ENCODE data around the gene RHOV. TPM values are rescaled to one million over a fixed set of nuclear protein-coding genes. Genes with fewer than 3 reads are reported as not detected.

Gene RHOV
- total RNA-seq, 2 donors from 2014 or later = not detected

DNA sequence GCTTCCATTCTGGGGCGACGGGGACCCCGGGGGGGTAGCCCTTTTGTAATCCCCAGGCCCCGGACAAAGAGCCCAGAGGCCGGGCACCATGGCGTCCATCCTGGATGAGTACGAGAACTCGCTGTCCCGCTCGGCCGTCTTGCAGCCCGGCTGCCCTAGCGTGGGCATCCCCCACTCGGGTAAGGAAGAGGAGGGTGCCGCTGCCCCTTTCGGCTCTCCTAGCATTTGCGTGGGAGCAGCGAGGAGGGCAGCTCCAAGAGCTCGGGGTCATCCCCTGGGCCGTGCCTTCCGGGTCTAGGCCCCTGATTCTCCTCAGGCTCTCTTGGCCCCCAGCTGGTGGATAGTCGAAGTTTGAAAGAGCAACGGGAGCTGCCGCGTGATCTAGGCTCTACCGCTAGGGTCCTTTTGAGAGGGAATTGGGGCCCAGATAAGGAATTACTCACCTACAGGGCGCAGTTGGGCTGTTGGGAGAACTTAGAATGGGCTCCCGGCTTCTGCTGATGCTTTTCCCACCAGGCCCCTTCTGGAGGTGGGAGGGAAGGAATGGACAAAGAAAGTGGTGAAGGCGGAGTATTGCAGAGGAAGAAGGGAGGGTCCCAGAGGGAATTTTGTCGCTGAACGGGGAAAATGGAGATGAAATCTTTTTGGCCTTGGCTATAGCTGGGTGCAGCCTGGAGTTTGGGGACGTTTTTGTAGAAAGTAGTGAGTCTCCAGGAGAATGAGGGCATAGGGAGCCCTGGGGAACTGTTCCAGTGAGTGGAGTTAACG lies 20.8 kb upstream of the RHOV start:
- H3K4me3 ChIP-seq = peak overlapping the region; percentile 84
- DNase-seq (ENCODE audit: low spot score) = no peak
- peaks cover 9 to 18% of the 10 kb centered on the region in 2 donors for H3K4me1 ChIP-seq (ENCODE audit: control insufficient read depth in 1 of 2, low read depth in 2 of 2)
- peaks cover 12% of the 10 kb centered on the region for H3K36me3 ChIP-seq
- no peaks in the 10 kb centered on the region for H3K27me3 ChIP-seq (replicated peaks; ENCODE audit: insufficient read depth)
- peak; percentile 43 for ATAC-seq (ENCODE audit: insufficient number of reproducible peaks, low FRiP score, low read depth)
- H3K9me3 ChIP-seq = no peaks in the 10 kb centered on the region
- H3K27ac ChIP-seq = peak overlapping the region; percentile 76 to 86
- TF ChIP-seq, protein P1, sequence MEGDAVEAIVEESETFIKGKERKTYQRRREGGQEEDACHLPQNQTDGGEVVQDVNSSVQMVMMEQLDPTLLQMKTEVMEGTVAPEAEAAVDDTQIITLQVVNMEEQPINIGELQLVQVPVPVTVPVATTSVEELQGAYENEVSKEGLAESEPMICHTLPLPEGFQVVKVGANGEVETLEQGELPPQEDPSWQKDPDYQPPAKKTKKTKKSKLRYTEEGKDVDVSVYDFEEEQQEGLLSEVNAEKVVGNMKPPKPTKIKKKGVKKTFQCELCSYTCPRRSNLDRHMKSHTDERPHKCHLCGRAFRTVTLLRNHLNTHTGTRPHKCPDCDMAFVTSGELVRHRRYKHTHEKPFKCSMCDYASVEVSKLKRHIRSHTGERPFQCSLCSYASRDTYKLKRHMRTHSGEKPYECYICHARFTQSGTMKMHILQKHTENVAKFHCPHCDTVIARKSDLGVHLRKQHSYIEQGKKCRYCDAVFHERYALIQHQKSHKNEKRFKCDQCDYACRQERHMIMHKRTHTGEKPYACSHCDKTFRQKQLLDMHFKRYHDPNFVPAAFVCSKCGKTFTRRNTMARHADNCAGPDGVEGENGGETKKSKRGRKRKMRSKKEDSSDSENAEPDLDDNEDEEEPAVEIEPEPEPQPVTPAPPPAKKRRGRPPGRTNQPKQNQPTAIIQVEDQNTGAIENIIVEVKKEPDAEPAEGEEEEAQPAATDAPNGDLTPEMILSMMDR (IDR thresholded peaks at IDR 0.05) = peak; percentile 53

DNA sequence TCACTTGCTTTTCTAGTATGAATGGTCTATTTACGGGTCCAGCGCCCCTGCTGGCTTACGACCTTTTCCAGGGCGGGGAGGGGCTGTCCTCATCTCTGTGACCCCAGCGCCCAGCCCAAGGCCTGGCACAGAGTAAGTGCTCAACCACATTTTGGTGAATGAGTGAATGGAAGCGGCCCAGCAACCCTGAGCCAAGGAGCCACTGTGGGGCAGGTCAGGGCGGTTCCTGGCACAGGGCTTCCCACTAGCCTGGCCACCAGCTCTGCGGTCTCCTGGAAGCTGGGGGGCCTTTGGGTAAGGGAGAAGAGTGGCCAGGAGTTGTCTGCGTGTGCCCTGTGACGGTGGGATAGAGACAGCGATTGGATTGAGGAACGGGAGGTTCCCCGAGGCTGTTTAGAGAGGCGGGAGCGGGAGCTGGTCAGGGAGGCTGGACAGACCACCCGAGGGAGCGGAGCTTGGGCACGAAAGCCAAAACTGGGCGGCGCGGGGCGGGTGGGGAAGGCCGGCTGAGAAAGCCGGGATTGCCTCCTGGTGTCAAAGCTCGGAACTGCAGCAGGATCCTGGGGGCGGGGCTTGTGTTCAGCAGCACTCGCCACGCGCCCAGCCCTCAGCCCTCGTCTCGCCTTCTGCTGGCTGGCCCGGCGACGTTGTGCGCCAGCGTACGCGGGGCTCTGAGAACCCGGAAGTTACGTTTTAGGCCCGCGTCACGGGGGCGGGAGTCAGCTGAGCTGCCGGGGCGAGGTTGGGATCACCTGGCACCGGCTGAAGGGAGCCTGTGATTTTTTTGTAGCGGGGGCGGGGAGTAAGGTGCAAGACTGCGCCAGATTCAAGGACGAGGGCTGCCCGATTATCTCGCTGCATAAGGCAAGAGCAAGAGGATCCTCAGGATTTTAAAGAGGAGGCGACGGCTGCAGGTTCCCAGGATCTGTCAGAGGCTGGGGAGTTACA lies 20.0 kb upstream of the RHOV start, which contains the start of gene VPS18:
VPS18 (plus strand) TSS at position 718 of the 948 bp plus-strand sequence. CDS start 319 bp downstream, outside the sequence.
- Histone ChIP-seq H3K4me3 (peak within 1 kb of the TSS; percentile 84), H3K9me3 (no peaks in the 10 kb centered on the region), H3K4me1 (ENCODE audit: control insufficient read depth in 1 of 2, low read depth in 2 of 2) (peaks cover 9 to 18% of the 10 kb centered on the region in 2 donors), H3K27me3 (replicated peaks; ENCODE audit: insufficient read depth) (no peaks in the 10 kb centered on the region), H3K27ac (peak within 1 kb of the TSS; percentile 86 to 89), H3K36me3 (peaks cover 8% of the 10 kb centered on the region)
- DNase-seq (ENCODE audit: low spot score) = peak; percentile 93
- peak; percentile 95 for ATAC-seq (ENCODE audit: insufficient number of reproducible peaks, low FRiP score, low read depth)
- TF ChIP-seq, protein P1 (IDR thresholded peaks at IDR 0.05) = peak; percentile 99

DNA sequence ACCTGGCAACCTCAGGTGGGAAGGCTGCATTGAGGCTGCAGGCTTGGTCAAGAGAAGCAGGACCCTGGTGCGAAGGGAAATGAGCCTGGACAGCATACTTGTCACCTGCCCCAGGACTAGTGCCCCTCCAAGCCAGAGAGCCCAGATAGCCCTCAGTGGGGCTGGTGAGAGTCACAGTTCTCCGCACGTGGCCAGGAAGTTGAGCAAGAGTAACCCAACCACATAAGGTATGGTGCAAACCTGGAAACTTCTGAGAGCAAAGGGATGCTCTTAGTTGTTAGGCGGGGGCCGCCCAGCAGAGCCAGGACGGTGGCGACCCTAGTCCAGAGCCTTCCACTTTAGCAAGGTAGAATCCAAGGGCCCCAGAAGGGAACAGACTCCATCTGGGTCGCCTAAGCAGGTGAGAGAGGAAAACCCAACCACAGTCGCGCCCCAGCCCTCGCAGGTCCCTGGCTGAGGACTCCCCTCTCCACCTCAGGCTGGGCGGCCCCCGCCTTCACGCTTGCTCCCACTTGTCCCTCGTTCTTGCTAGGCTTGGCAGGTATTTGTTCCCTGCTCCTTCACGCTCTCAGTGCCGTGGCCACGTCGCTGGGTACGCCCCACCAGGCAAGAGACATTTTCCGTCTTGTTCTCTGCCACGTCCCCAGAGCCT lies 19.1 kb upstream of the RHOV start:
- Histone ChIP-seq H3K4me1 (ENCODE audit: control insufficient read depth in 1 of 2, low read depth in 2 of 2) (peaks cover 9 to 18% of the 10 kb centered on the region in 2 donors), H3K9me3 (no peaks in the 10 kb centered on the region), H3K27ac (peak overlapping the region; percentile 86 to 89), H3K36me3 (peaks cover 7% of the 10 kb centered on the region), H3K4me3 (peak overlapping the region; percentile 84), H3K27me3 (replicated peaks; ENCODE audit: insufficient read depth) (no peaks in the 10 kb centered on the region)
- ATAC-seq (ENCODE audit: insufficient number of reproducible peaks, low FRiP score, low read depth) = no peak
- TF ChIP-seq, protein P1 (IDR thresholded peaks at IDR 0.05) = no peak
- DNase-seq (ENCODE audit: low spot score) = no peak

DNA sequence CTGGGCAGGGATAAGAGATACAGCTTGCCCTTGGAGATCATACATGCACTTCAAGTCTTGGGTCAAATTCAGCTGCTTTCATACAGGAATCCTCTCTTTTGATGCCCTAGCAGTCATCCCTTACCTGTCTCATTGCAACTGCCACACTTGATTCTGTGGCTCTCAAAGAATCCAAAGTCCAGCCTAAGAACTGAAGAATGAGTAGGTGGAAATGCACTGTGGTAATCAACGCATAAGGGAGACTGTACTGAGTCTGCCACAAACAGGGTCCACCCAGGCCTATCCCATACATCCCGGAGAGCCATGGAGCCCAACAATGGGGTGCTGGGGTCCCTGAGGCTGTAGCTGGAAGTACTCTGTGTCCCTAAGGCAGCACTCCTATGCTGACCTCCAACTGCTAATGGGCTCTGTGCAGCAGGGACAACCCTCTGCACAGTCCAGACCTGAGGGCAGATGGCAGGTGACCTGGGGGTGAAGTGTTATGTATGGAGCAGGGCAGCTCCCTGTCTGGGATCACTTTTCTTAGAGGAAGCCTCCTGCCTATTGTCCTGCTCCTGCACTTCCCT lies 18.5 kb upstream of the RHOV start:
- DNase-seq (ENCODE audit: low spot score) (no peak), ATAC-seq (ENCODE audit: insufficient number of reproducible peaks, low FRiP score, low read depth) (no peak)
- peaks cover 9 to 18% of the 10 kb centered on the region in 2 donors for H3K4me1 ChIP-seq (ENCODE audit: control insufficient read depth in 1 of 2, low read depth in 2 of 2)
- H3K4me3 ChIP-seq = no peak overlapping the region
- H3K27ac ChIP-seq = no peak overlapping the region
- H3K36me3 ChIP-seq = peaks cover 7% of the 10 kb centered on the region
- H3K27me3 ChIP-seq (replicated peaks; ENCODE audit: insufficient read depth) = no peaks in the 10 kb centered on the region
- no peaks in the 10 kb centered on the region for H3K9me3 ChIP-seq
- TF ChIP-seq, protein P1 (IDR thresholded peaks at IDR 0.05) = no peak

All from thoracic aorta (tissue), 2 donors.